ENCODE measurements around the gene CBR3.

Gene CBR3

DNA sequence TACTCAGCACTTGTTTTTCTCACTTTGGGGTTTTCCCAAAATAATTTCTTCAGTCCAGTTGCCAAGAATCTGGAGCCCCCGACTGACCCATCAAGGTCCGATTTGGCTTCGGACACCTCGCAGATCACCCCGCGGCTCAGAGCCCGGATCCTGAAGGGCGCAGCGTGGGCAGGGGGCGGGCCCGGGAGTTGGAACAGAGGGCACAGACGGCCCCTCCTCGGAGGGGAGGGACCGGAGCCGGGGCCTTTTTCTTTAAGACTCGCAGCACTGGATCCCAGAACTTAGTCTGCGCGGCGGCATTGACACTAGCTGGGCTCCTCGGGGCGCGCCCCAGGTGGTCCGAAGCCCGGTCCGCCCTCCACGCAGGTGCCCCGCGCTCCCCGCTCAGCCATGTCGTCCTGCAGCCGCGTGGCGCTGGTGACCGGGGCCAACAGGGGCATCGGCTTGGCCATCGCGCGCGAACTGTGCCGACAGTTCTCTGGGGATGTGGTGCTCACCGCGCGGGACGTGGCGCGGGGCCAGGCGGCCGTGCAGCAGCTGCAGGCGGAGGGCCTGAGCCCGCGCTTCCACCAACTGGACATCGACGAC lies at the start of gene CBR3:
Gene CBR3, plus strand, starts transcription at position 277 of the 588 bp plus-strand sequence. Its CDS starts 114 bp downstream, at position 391.
- peak; percentile 19 for DNase-seq

GRCh38 chr21:36087362-36088138 lies 47.3 kb upstream of the CBR3 start:
- peak; percentile 42 for DNase-seq

DNA sequence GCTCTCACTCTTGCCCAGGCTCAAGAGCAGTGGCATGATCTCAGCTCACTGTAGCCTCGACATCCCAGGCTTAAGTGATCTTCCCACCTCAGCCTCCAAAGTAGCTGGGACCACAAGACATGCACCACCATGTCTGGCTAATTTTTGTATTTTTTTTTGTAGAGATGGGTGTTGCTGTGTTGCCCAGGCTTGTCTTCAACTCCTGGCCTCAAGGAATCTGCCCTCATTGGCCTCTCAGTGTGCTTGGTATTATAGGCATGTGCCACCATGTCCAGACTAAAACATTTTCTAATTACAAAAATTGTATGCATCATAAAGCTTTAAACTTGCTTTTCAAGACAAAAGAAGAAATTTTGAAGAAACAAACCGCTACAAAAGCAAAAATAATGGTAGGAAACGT lies 44.9 kb upstream of the CBR3 start:
- DNase-seq: no peak

GRCh38 chr21:36092681-36093080 lies 42.2 kb upstream of the CBR3 start:
- no peak for DNase-seq

DNA sequence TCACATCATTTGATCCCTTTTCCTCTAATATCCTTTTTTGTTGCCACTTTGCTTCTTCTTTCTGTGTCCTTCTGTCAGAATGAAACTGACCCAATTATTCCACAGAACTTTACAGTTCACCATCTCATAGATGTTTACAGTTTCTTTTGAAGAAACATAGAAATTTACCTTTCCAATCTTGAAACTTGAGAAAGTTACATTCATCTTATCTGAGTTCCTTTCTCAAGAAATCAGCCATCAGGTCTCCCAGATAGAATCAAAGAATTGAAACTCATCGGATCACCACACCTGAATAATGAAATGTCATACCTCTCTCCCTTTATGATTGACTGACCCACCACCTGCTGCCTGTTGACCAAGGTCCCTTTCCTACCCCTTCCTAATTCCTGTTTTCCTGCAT lies 41.4 kb upstream of the CBR3 start:
- DNase-seq: no peak

- DNase-seq: no peak
Observed at GRCh38 chr21:36096398-36097290, 38.2 kb upstream of the CBR3 start.

DNA sequence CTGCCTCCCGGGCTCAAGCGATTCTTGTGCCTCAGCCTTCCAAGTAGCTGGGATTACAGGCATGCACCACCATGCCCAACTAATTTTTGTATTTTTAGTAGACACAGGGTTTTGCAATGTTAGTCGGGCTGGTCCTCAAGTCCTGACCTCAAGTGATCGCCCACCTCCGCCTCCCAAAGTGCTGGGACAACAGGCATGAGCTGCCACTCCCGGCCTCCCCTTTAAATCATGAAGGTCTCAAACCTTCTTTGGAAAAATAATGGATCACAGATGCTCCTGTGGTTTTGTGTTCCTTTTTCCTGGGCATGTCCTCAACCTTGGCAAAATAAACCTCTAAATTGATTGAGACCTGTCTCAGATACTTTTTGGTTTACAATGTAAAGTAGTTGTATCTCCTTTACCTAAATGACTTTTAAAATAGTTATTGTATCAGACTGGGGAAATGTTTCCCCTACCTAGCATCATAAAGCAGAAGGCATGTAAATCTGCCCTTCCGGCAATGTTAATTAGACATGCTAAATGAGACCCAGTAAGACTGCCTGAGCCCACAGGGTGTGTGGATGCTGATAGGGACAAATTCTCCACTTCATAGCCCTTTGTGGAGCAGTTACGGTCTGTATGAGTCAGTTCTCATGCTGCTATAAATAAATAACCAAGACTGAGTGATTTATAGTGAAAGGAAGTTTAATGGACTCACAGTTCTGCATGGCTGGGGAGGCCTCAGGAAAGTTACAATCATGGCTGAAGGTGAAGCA lies 37.3 kb upstream of the CBR3 start:
- DNase-seq: no peak

DNA sequence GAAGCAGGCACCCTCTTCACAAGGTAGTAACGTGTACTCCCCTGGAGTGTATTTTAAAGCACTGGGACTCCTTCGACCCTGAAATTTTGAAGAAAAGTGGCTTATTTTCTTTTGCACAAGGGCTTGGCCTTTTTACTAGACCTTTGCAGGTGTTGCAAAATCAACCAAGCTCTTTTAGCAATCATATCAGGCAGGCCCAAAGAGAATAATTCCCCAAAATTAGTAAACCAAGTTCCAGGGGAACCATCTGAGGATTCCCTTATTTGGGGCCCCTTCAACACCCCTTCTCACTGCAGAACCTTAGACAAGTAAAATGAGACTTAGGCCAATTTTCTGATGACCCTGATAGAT lies 36.7 kb upstream of the CBR3 start:
- DNase-seq: no peak

GRCh38 chr21:36099000-36099399 lies 35.9 kb upstream of the CBR3 start:
- DNase-seq: peak; percentile 76

DNA sequence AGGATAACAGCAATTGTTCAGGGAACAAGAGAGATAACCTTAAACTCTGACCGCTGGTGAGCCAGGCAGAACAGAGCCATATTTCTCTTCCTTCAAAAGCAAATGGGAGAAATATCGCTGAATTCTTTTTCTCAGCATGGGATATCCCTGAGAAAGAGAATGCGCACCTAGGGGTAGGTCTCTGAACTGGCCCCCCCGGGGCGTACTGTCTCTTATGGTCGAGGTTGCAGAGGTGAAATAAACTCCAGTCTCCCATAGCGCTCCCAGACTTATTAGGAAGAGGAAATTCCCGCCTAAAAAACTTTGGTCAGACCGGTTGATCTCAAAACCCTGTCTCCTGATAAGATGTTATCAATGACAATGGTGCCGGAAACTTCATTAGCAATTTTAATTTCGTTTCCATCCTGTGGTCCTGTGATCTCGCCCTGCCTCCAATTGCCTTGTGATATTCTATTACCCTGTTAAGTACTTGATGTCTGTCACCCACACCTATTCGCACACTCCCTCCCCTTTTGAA lies 35.1 kb upstream of the CBR3 start:
- peak; percentile 54 for DNase-seq

DNA sequence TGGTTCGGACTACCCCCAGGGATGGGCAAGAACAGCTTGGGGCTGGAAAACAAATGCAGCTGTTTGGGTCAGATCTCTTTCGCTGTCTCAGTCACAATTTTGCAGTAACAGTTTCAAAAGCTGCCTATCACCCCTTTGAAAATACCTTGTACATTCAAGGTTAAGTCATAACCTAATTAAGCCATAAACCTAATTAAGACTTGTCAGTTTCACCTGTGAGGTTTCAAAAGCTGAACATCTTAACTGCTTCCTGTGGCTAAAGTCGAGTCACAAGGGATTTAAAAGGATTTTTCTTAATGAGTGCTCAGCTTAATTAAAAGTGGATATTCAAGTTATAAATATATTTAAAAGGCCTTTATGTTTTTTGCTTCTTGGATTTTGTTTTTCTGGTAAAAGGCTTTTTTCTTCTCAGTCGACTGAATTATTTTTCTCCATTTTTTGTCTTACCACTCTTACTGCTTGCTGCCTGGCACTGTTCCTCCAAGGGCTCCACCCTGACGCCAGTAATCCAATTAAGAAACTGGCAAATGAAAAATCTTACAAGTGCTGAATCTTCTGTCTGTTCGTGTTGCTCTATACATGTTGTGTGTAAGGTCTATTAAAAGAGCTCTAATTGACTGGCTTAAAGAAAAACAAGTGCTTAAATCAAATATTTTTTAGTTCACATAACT lies 33.8 kb upstream of the CBR3 start:
- DNase-seq: peak; percentile 86

DNA sequence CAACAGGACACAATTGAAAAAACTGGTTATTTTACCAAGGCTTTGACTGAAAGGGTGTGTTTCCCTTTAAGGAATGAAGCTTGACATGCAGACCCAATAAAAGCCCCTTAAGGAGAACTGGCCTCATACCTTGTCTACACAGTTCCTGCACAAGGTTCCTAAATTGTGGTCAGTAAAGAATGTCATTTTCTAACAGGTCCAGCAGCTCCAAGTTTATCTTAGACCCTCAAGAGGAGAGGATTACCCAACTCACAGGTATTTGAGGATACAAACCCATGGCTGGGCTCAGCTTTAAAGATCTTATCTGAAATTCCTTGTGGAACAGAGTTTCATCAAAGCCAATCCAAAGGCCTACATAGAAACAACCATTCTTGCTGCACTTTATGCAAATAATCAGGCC lies 31.4 kb upstream of the CBR3 start:
- DNase-seq: no peak

DNA sequence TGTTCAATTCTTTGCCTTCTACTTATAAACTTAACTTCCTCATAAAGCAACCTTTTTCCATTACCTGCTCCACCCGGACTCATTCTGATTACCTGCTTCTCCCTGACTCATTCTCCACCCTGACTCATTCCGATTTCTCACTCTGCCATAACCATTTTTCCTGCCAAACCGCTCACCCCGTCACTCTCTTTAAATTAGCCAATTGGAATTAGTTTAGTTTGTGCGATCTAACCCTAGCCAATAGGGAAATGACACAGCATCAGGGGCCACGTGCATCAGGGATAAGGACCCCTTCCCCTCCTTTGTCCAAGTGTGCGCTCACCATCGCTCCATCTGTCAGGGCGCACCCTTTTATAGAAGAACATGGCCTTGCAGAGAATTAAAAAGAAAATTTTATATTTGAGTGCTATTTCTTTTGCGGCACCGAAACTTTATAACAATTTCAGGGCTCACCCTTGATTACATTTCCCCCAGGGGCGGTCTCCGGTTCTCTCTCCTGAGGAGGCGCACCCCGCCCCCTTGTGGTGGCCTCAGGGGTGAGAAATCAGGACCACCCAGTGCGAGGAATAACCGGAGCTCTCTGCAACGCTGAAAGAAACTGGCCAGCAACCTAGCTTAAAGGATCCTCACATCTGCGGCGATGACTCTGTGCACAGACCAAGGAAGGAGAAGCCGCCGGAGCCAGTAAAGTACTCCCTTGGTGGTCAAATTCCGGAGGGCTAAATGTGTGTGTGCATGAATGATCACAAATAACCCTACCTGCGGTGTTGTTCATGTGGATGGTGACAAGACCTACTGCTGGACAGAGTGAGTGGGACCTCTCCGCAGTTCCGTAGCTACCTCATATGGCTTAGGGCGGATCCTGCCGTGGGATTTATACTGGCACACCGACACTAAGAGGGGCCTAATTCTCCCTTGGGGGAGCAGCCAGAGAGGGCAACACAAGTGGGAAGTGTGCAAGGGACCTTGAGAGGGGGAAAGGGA lies 30.3 kb upstream of the CBR3 start:
- peak; percentile 68 for DNase-seq

DNA sequence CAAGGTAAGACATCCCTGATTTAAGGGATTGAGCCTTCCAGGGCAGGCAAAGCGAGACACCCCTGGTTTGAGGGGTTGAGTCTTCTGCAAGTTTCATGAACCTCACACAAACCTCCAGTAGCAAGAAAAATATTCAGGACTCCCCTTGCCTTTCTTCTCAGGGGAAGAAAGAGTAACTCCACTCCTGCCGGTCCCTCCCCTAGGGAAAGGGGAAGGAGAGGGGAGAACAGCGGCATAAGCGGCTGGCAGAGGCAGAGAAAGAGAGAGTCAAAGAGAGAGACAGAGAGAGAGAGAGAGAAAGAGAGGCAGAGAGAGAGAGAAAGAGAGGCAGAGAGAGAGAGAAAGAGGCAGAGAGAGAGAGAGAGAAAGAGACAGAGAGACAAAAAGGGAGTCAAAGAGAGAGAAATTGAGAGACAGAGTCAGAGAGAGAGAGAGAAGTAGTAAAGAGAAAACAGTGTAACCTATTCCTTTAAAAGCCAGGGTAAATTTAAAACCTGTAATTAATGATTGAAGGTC lies 29.5 kb upstream of the CBR3 start:
- no peak for DNase-seq

- no peak for DNase-seq
Observed at GRCh38 chr21:36109868-36110267, 25.0 kb upstream of the CBR3 start.

GRCh38 chr21:36111238-36111637 lies 23.6 kb upstream of the CBR3 start:
- peak; percentile 90 for DNase-seq

- DNase-seq: no peak
Observed at GRCh38 chr21:36113647-36114428, 21.0 kb upstream of the CBR3 start.

- no peak for DNase-seq
Observed at GRCh38 chr21:36115138-36115730, 19.6 kb upstream of the CBR3 start.

GRCh38 chr21:36117286-36117741 lies 17.6 kb upstream of the CBR3 start:
- no peak for DNase-seq

Measured in NCI-H82 (cell line).